GM12878 (cell line): ENCODE results near the gene SERHL2. TPM values are rescaled to one million over a fixed set of nuclear protein-coding genes. Genes with fewer than 3 reads are reported as not detected.
A peak's percentile ranks its signal among the peaks of the same experiment; 100 is the strongest.

ENCODE experiments used
- ATAC-seq: fragments of 200-7000 bp; cut with Tn5 transposase; 3 replicates; pipeline ENCODE4 v1.9.1; 2020; ENCODE audit warnings: mild to moderate bottlenecking, moderate library complexity
- BruUV-seq: library from RNA; stranded (reverse); fragments of 400-500 nt; replicated peaks from 2 replicates; lab custom pipeline; 2021; lab: Mats Ljungman, UMichigan
- CTCF ChIA-PET: fragments of 300-600 bp; sonication (Branson Sonifier 250); formaldehyde crosslinking; extraction: SDS; loops from one replicate; lab custom pipeline; 2021; ENCODE audit warnings: inconsistent platforms; lab: Yijun Ruan, JAX
- POLR2A ChIA-PET: fragments of 350-600 bp; formaldehyde crosslinking; extraction: SDS; loops from one replicate; lab custom pipeline; 2021; ENCODE audit warnings: inconsistent platforms; lab: Charles Lee
- RAD21 ChIA-PET: fragments of 300-600 bp; sonication (Branson Sonifier 250); formaldehyde crosslinking; loops from one replicate; lab custom pipeline; 2023; ENCODE audit warnings: antibody characterized with exemption; ENCODE audit not compliant: unreplicated experiment; lab: Charles Lee
- SMC1A ChIA-PET: fragments of 300-600 bp; sonication (Branson Sonifier 250); formaldehyde crosslinking; loops from one replicate; lab custom pipeline; 2023; ENCODE audit not compliant: unreplicated experiment, uncharacterized antibody; lab: Charles Lee
- DNase-seq: peaks from one replicate; pipeline ENCODE4 v3.0.0-alpha.2; 2011; ENCODE audit warnings: low read depth, low spot score
- FAIRE-seq: peaks from 3 replicates; lab custom pipeline; 2011; peaks lifted over from hg19 to GRCh38; lab: Jason Lieb, UNC
- H2AFZ ChIP-seq: 2 replicates; pipeline ENCODE4 v1.6.0; 2011; ENCODE audit warnings: low read depth, low read length, control low read depth; ENCODE audit not compliant: control insufficient read depth
- H3K27ac ChIP-seq: 2 replicates; pipeline ENCODE4 v1.5.1; 2011; ENCODE audit warnings: control low read depth; ENCODE audit not compliant: control insufficient read depth, insufficient read depth
- H3K27me3 ChIP-seq, 2 experiments: replicated peaks in 1 of 2; 2 replicates each; pipeline versions ENCODE4 v1.6.0 to v1.6.1; 2011; ENCODE audit warnings: low read length in 1 of 2; ENCODE audit not compliant: control insufficient read depth in 2 of 2, insufficient read depth in 2 of 2
- H3K36me3 ChIP-seq, 2 experiments: 2 replicates each; pipeline ENCODE4 v1.5.1; 2011; ENCODE audit warnings: low read length in 1 of 2; ENCODE audit not compliant: control insufficient read depth in 2 of 2, insufficient read depth in 2 of 2
- H3K4me1 ChIP-seq: 2 replicates; pipeline ENCODE4 v1.6.1; 2011; ENCODE audit warnings: mild to moderate bottlenecking, low read length, moderate library complexity, mixed read lengths; ENCODE audit not compliant: control insufficient read depth, insufficient read depth
- H3K4me2 ChIP-seq: 2 replicates; pipeline ENCODE4 v1.6.0; 2011; ENCODE audit warnings: control low read depth; ENCODE audit not compliant: control insufficient read depth, insufficient read depth
- H3K4me3 ChIP-seq: fragments of 200-600 bp; sonication (generic); 2 replicates; pipeline ENCODE4 v1.5.1; 2016
- H3K79me2 ChIP-seq: 2 replicates; pipeline ENCODE4 v1.6.0; 2011; ENCODE audit warnings: low read length; ENCODE audit not compliant: control insufficient read depth, insufficient read depth
- H3K9ac ChIP-seq: 2 replicates; pipeline ENCODE4 v1.8.0; 2011; ENCODE audit warnings: low read length, control low read depth, mixed read lengths; ENCODE audit not compliant: control insufficient read depth, insufficient read depth
- H3K9me3 ChIP-seq: replicated peaks from 3 replicates; pipeline ENCODE4 v1.5.1; 2011; ENCODE audit warnings: mild to moderate bottlenecking, low read length; ENCODE audit not compliant: control insufficient read depth, insufficient read depth
- H4K20me1 ChIP-seq: 2 replicates; pipeline ENCODE4 v1.6.0; 2011; ENCODE audit not compliant: control insufficient read depth, insufficient read depth
- CEBPZ ChIP-seq: fragments of 150-350 bp; IDR thresholded peaks from 2 replicates; pipeline ENCODE4 v1.6.1; 2016; ENCODE audit warnings: low read depth, low read length
- MYB ChIP-seq: fragments of 150-350 bp; IDR thresholded peaks from 2 replicates; pipeline ENCODE4 v1.6.1; 2014; ENCODE audit warnings: mild to moderate bottlenecking, low read depth, low read length, borderline replicate concordance
- NBN ChIP-seq: fragments of 450-650 bp; IDR thresholded peaks from 2 replicates; pipeline ENCODE4 v1.6.1; 2016
- NFYA ChIP-seq: IDR thresholded peaks from 2 replicates; pipeline ENCODE4 v1.6.1; 2011; ENCODE audit warnings: low read depth, mild to moderate bottlenecking, low read length, improper control_type of control experiment, borderline replicate concordance
- POLR2AphosphoS2 ChIP-seq: IDR thresholded peaks from 2 replicates; pipeline ENCODE4 v1.6.1; 2011; ENCODE audit warnings: low read depth, mild to moderate bottlenecking, low read length, improper control_type of control experiment, moderate library complexity
- STAT3 ChIP-seq: IDR thresholded peaks from 2 replicates; pipeline ENCODE4 v1.6.1; 2011; ENCODE audit warnings: low read depth, low read length, improper control_type of control experiment
- TAF1 ChIP-seq: IDR thresholded peaks from 2 replicates; pipeline ENCODE4 v1.6.1; 2011; ENCODE audit warnings: mild to moderate bottlenecking, low read depth, low read length, borderline replicate concordance
- WRNIP1 ChIP-seq: IDR thresholded peaks from 2 replicates; pipeline ENCODE4 v1.6.1; 2011; ENCODE audit warnings: low read depth, low read length, improper control_type of control experiment, borderline replicate concordance
- WGBS: methylation state at CpG from one replicate; pipeline ENCODE4 v1.1.6; 2016; ENCODE audit warnings: low lambda C conversion rate; ENCODE audit not compliant: insufficient replicate concordance, insufficient coverage; ENCODE audit errors: missing lambda C conversion rate; 5-methylcytosine and 5-hydroxymethylcytosine counted together
- in situ Hi-C: fragments of 300-500 bp; cut with MboI; formaldehyde crosslinking; loops from 9 replicates; pipeline ENCODE4 v1.14.3; 2018; ENCODE audit warnings: mixed read lengths
- intact Hi-C: fragments of 100-400 bp; cut with micrococcal nuclease; formaldehyde crosslinking; loops from one replicate; pipeline ENCODE4 v1.14.2; 2022; ENCODE audit not compliant: unreplicated experiment
- polyA plus RNA-seq, 11 experiments: library from polyadenylated mRNA; depleted of rRNA in 4 of 11; unstranded in 6 of 11; stranded (reverse) in 5 of 11; fragments of >200 nt; fragmentation: Nextera tagmentation in 4 of 11; fragmentation: Illumina TruSeq in 1 of 11; extraction: Ambion mirVana in 4 of 11; extraction: Trizol in 1 of 11; gene quantifications; 1 replicate in 1 of 11; 2 replicates in 10 of 11; pipeline versions ENCODE4 v1.2.1 to v1.2.3, GENCODE V29; 2011 to 2016; ENCODE audit warnings: inconsistent platforms in 2 of 11, missing spikeins in 2 of 11, low read depth in 1 of 11
- total RNA-seq, 4 experiments: library from RNA; depleted of rRNA in 3 of 4; stranded (reverse); fragments of >200 nt in 3 of 4; fragmentation: Illumina TruSeq in 1 of 4; extraction: Trizol in 1 of 4; gene quantifications; 2 replicates each; pipeline versions ENCODE4 v1.2.1 to v1.2.3, GENCODE V29; 2013 to 2021
- TF ChIP-seq, protein P1 (sequence below): fragments of 450-650 bp; IDR thresholded peaks from 2 replicates; pipeline ENCODE4 v1.6.1; 2017; ENCODE audit warnings: mild to moderate bottlenecking, moderate library complexity
- TF ChIP-seq, protein P2 (sequence below): fragments of 450-650 bp; IDR thresholded peaks from 2 replicates; pipeline ENCODE4 v1.6.1; 2018; ENCODE audit warnings: mild to moderate bottlenecking, low read depth, moderate library complexity; ENCODE audit not compliant: partially characterized antibody
- TF ChIP-seq, protein P3 (sequence below): fragments of 450-650 bp; IDR thresholded peaks from 2 replicates; pipeline ENCODE4 v1.6.1; 2016; ENCODE audit warnings: mild to moderate bottlenecking

The SERHL2 gene
- total and polyA plus RNA-seq, 10 of the 15 experiments (the other 5 are each of a cell fraction or from before 2014, with no cell fraction given) = 0.63 to 2.0 (median 1.2) TPM

DNA sequence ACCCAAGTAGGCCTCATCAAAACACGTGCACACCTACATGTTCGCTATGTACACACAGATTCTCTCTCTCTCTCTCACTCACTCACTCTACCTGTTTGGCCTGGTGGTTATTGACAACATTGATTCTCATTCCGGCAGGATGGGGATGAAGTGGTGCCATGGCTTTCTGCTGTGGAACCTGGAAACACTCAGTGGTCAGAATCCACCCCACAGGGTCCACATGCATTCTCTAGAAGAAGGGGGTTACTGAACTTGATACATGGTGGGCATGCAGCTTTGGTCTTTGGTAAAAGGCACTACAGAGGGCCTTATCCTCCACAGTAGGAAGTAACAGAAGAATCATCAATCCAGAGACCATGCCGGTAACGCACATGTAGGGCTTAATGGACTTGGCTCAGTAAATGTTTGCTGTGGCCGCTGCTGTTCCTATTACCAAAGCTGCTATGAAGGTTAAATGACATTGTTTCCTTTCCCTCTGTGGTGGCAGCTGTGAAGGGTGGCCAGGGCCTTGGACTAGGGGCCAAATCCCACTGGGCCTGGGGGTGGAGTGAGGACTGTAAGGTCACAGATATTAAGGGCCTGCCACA, 48.2 kb downstream of the SERHL2 start (continued):
- TF ChIP-seq, protein P1, sequence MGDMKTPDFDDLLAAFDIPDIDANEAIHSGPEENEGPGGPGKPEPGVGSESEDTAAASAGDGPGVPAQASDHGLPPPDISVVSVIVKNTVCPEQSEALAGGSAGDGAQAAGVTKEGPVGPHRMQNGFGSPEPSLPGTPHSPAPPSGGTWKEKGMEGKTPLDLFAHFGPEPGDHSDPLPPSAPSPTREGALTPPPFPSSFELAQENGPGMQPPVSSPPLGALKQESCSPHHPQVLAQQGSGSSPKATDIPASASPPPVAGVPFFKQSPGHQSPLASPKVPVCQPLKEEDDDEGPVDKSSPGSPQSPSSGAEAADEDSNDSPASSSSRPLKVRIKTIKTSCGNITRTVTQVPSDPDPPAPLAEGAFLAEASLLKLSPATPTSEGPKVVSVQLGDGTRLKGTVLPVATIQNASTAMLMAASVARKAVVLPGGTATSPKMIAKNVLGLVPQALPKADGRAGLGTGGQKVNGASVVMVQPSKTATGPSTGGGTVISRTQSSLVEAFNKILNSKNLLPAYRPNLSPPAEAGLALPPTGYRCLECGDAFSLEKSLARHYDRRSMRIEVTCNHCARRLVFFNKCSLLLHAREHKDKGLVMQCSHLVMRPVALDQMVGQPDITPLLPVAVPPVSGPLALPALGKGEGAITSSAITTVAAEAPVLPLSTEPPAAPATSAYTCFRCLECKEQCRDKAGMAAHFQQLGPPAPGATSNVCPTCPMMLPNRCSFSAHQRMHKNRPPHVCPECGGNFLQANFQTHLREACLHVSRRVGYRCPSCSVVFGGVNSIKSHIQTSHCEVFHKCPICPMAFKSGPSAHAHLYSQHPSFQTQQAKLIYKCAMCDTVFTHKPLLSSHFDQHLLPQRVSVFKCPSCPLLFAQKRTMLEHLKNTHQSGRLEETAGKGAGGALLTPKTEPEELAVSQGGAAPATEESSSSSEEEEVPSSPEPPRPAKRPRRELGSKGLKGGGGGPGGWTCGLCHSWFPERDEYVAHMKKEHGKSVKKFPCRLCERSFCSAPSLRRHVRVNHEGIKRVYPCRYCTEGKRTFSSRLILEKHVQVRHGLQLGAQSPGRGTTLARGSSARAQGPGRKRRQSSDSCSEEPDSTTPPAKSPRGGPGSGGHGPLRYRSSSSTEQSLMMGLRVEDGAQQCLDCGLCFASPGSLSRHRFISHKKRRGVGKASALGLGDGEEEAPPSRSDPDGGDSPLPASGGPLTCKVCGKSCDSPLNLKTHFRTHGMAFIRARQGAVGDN = no peak
- TF ChIP-seq, protein P2, sequence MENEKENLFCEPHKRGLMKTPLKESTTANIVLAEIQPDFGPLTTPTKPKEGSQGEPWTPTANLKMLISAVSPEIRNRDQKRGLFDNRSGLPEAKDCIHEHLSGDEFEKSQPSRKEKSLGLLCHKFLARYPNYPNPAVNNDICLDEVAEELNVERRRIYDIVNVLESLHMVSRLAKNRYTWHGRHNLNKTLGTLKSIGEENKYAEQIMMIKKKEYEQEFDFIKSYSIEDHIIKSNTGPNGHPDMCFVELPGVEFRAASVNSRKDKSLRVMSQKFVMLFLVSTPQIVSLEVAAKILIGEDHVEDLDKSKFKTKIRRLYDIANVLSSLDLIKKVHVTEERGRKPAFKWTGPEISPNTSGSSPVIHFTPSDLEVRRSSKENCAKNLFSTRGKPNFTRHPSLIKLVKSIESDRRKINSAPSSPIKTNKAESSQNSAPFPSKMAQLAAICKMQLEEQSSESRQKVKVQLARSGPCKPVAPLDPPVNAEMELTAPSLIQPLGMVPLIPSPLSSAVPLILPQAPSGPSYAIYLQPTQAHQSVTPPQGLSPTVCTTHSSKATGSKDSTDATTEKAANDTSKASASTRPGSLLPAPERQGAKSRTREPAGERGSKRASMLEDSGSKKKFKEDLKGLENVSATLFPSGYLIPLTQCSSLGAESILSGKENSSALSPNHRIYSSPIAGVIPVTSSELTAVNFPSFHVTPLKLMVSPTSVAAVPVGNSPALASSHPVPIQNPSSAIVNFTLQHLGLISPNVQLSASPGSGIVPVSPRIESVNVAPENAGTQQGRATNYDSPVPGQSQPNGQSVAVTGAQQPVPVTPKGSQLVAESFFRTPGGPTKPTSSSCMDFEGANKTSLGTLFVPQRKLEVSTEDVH = no peak
- TF ChIP-seq TAF1 (no peak), POLR2AphosphoS2 (no peak)

GRCh38 chr22:42602470-42602869, 48.7 kb downstream of the SERHL2 start:
- CTCF ChIA-PET = no interaction called here
- intact Hi-C loops = no loop called here
- BruUV-seq = no TSS peak
- no peaks in the 10 kb centered on the region for H3K27me3 ChIP-seq
- peaks cover 26 to 36% of the 10 kb centered on the region in 2 experiments for H3K36me3 ChIP-seq
- RAD21 ChIA-PET = no interaction called here
- H4K20me1 ChIP-seq = 0 out of 2 replicates have a peak, but pooled peaks cover 7% of the 10 kb centered on the region
- H3K4me1 ChIP-seq = no peaks in the 10 kb centered on the region
- no peak overlapping the region for H3K4me2 ChIP-seq
- no peaks in the 10 kb centered on the region for H3K9me3 ChIP-seq
- peaks cover 23% of the 10 kb centered on the region for H3K79me2 ChIP-seq
- ATAC-seq (no peak), FAIRE-seq (peak; percentile 13), DNase-seq (no peak)
- WGBS = 100% methylated on average over 2 of the region's 2 CpGs
- H3K27ac ChIP-seq = no peak overlapping the region
- no peak overlapping the region for H2AFZ ChIP-seq
- no peak overlapping the region for H3K4me3 ChIP-seq
- POLR2A ChIA-PET = no interaction called here
- SMC1A ChIA-PET = no interaction called here
- in situ Hi-C loops = no loop called here
- no peak overlapping the region for H3K9ac ChIP-seq
- no peak for TF ChIP-seq MYB
- TF ChIP-seq CEBPZ = no peak
- no peak for TF ChIP-seq WRNIP1
- TF ChIP-seq, protein P3, sequence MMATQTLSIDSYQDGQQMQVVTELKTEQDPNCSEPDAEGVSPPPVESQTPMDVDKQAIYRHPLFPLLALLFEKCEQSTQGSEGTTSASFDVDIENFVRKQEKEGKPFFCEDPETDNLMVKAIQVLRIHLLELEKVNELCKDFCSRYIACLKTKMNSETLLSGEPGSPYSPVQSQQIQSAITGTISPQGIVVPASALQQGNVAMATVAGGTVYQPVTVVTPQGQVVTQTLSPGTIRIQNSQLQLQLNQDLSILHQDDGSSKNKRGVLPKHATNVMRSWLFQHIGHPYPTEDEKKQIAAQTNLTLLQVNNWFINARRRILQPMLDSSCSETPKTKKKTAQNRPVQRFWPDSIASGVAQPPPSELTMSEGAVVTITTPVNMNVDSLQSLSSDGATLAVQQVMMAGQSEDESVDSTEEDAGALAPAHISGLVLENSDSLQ = no peak
- TF ChIP-seq NBN = no peak
- TF ChIP-seq STAT3 = no peak
- no peak for TF ChIP-seq NFYA
